K562 (cell line): Measurements from ENCODE around the gene RXFP1. TPM values are rescaled to one million over a fixed set of nuclear protein-coding genes. Genes with fewer than 3 reads are reported as not detected.

ENCODE experiments used
- CEBPB ChIP-seq: fragments of 450-650 bp; IDR thresholded peaks from 2 replicates; pipeline ENCODE4 v1.6.1; 2016; ENCODE audit warnings: missing genetic modification characterization, missing compliant biosample characterization
- CEBPZ ChIP-seq: fragments of 150-350 bp; IDR thresholded peaks from 2 replicates; pipeline ENCODE4 v1.6.1; 2014; ENCODE audit warnings: low read depth, mild to moderate bottlenecking, low read length, borderline replicate concordance
- CLOCK ChIP-seq: fragments of 250-450 bp; sonication (Bioruptor Pico); IDR thresholded peaks from 2 replicates; pipeline ENCODE4 v1.4.0; 2020; ENCODE audit warnings: mild to moderate bottlenecking, moderate library complexity, borderline replicate concordance
- HDAC1 ChIP-seq, 2 experiments: fragments of 450-650 bp; IDR thresholded peaks; 2 replicates each; pipeline ENCODE4 v1.6.1; 2016 to 2017; ENCODE audit warnings: inconsistent platforms in 1 of 2, mild to moderate bottlenecking in 1 of 2, moderate library complexity in 1 of 2
- HEY1 ChIP-seq: fragments of 250-450 bp; sonication (Bioruptor Pico); IDR thresholded peaks from 2 replicates; pipeline ENCODE4 v1.5.0; 2020; ENCODE audit warnings: mild to moderate bottlenecking, moderate library complexity, borderline replicate concordance
- JUN ChIP-seq, 2 experiments: sonication (generic) in 1 of 2; formaldehyde crosslinking in 1 of 2; IDR thresholded peaks; 2 replicates each; pipeline versions ENCODE4 v1.6.1 to v1.8.0; 2012 to 2022; ENCODE audit warnings: borderline replicate concordance in 2 of 2, mild to moderate bottlenecking in 2 of 2, improper control_type of control experiment in 1 of 2, low read depth in 1 of 2, low read length in 1 of 2, missing genetic modification reagents in 1 of 2
- JUND ChIP-seq, 2 experiments: IDR thresholded peaks; 2 replicates in 1 of 2; 3 replicates in 1 of 2; pipeline ENCODE4 v1.6.1; 2011; ENCODE audit warnings: borderline replicate concordance in 2 of 2, low read depth in 2 of 2, low read length in 2 of 2, improper control_type of control experiment in 1 of 2, missing biosample characterization in 1 of 2, missing genetic modification characterization in 1 of 2, missing genetic modification reagents in 1 of 2
- KLF6 ChIP-seq: fragments of 250-450 bp; sonication (Bioruptor Pico); IDR thresholded peaks from 2 replicates; pipeline ENCODE4 v1.4.0; 2020; ENCODE audit warnings: mild to moderate bottlenecking, moderate library complexity, borderline replicate concordance
- MTA1 ChIP-seq: fragments of 450-650 bp; IDR thresholded peaks from 2 replicates; pipeline ENCODE4 v1.6.1; 2017; ENCODE audit warnings: borderline replicate concordance
- MTF1 ChIP-seq: fragments of 250-450 bp; sonication (Bioruptor Pico); IDR thresholded peaks from 2 replicates; pipeline ENCODE4 v1.9.0; 2021; ENCODE audit warnings: moderate library complexity, mild to moderate bottlenecking, inconsistent platforms, borderline replicate concordance
- PYGO2 ChIP-seq: fragments of 450-650 bp; IDR thresholded peaks from 2 replicates; pipeline ENCODE4 v1.6.1; 2016; ENCODE audit warnings: mild to moderate bottlenecking, missing genetic modification characterization, moderate library complexity, missing compliant biosample characterization
- RFX5 ChIP-seq: IDR thresholded peaks from 2 replicates; pipeline ENCODE4 v1.6.1; 2011; ENCODE audit warnings: low read depth, mild to moderate bottlenecking, improper control_type of control experiment, low read length
- ZNF140 ChIP-seq: fragments of 250-450 bp; sonication (Bioruptor Pico); IDR thresholded peaks from 2 replicates; pipeline ENCODE4 v1.8.0; 2021; ENCODE audit warnings: moderate library complexity, mild to moderate bottlenecking, inconsistent platforms
- ZNF324 ChIP-seq: fragments of 250-450 bp; sonication (Bioruptor Pico); IDR thresholded peaks from 2 replicates; pipeline ENCODE4 v1.4.0; 2020; ENCODE audit warnings: mild to moderate bottlenecking
- ZNF586 ChIP-seq: fragments of 450-650 bp; formaldehyde crosslinking; conservative IDR thresholded peaks from 2 replicates; pipeline ENCODE4 v1.4.0; 2020; ENCODE audit warnings: mild to moderate bottlenecking, moderate library complexity
- ZNF639 ChIP-seq, 2 experiments: fragments of 200-800 bp in 1 of 2; sonication (Bioruptor generic) in 1 of 2; sonication (generic) in 1 of 2; formaldehyde crosslinking in 1 of 2; IDR thresholded peaks in 1 of 2; conservative IDR thresholded peaks in 1 of 2; 2 replicates each; pipeline versions ENCODE4 v1.5.0 to v1.6.1; 2016 to 2020; ENCODE audit warnings: missing compliant biosample characterization in 1 of 2, missing genetic modification characterization in 1 of 2, missing genetic modification reagents in 1 of 2
- polyA plus RNA-seq, 8 experiments: library from polyadenylated mRNA; depleted of rRNA in 4 of 8; stranded (reverse) in 5 of 8; unstranded in 3 of 8; fragments of >200 nt; fragmentation: Nextera tagmentation in 2 of 8; fragmentation: Illumina TruSeq in 1 of 8; extraction: Ambion mirVana in 2 of 8; extraction: Trizol in 1 of 8; gene quantifications; 2 replicates each; pipeline versions ENCODE4 v1.2.1 to v1.2.3, GENCODE V29; 2011 to 2014; ENCODE audit warnings: inconsistent platforms in 1 of 8, missing spikeins in 1 of 8
- total RNA-seq, 7 experiments: library from RNA; depleted of rRNA in 6 of 7; stranded (reverse); fragments of >200 nt in 6 of 7; fragmentation: Illumina TruSeq in 2 of 7; extraction: Trizol in 2 of 7; gene quantifications; 2 replicates each; pipeline versions ENCODE4 v1.2.1 to v1.2.3, GENCODE V29; 2011 to 2021; ENCODE audit warnings: low replicate concordance in 1 of 7

Gene RXFP1
- total and polyA plus RNA-seq, 9 of the 15 experiments (the other 6 are each of a cell fraction or from before 2014, with no cell fraction given), result 0.03 to 0.06 (median 0.04) TPM; not detected in 6

GRCh38 chr4:158532556-158533231, 11.0 kb downstream of the RXFP1 start (continued):
- TF ChIP-seq KLF6 (CRISPR knock-in tag) (no peak), MTF1 (no peak), CEBPB (no peak), ZNF586 (CRISPR knock-in tag) (no peak), JUN (IDR thresholded peaks at IDR 0.05; ENCODE audit: borderline replicate concordance, low read depth, low read length) (no peak), JUN (CRISPR knock-in tag; IDR thresholded peaks at IDR 0.05; ENCODE audit: borderline replicate concordance) (no peak), HEY1 (CRISPR knock-in tag) (no peak), HDAC1 (IDR thresholded peaks at IDR 0.05) (no peak), JUND (IDR thresholded peaks at IDR 0.05; ENCODE audit: borderline replicate concordance, low read depth, low read length) (no peak), JUND (tag; IDR thresholded peaks at IDR 0.05; ENCODE audit: borderline replicate concordance, low read depth, low read length) (no peak), CLOCK (CRISPR knock-in tag) (no peak), RFX5 (no peak), PYGO2 (tag) (no peak), MTA1 (no peak), ZNF140 (no peak), ZNF324 (CRISPR knock-in tag) (no peak), ZNF639 (CRISPR knock-in tag; conservative IDR thresholded peaks at IDR 0.05 in 1 of 2, IDR thresholded peaks at IDR 0.05 in 1 of 2) (no peak), CEBPZ (no peak)
